ENCODE data around the gene KPNA3. TPM values are rescaled to one million over a fixed set of nuclear protein-coding genes. Genes with fewer than 3 reads are reported as not detected.

KPNA3 gene
- total and polyA plus RNA-seq, 8 donors: 5.3 to 16.0 (median 8.5) TPM

- ATAC-seq (no peak), FAIRE-seq (no peak), DNase-seq (no peak)
- H3K36me3 ChIP-seq: no peaks in the 10 kb centered on the region
- no peaks in the 10 kb centered on the region for H3K9me3 ChIP-seq
- TF ChIP-seq CTCF (IDR thresholded peaks at IDR 0.05): no peak
- no peaks in the 10 kb centered on the region for H3K27me3 ChIP-seq
- no peak overlapping the region for H3K27ac ChIP-seq
- intact Hi-C loops (cut with DNase I): no loop called here
- H3K4me1 ChIP-seq: no peaks in the 10 kb centered on the region
- no peak overlapping the region for H3K4me3 ChIP-seq
- WGBS, 2 donors: 90 to 96% methylated on average over 4 of the region's 4 CpGs
Observed at GRCh38 chr13:49838989-49839388, 46.5 kb upstream of the KPNA3 start.

- H3K27ac ChIP-seq: no peak overlapping the region
- H3K36me3 ChIP-seq: no peaks in the 10 kb centered on the region
- no peaks in the 10 kb centered on the region for H3K27me3 ChIP-seq
- no peaks in the 10 kb centered on the region for H3K4me1 ChIP-seq
- TF ChIP-seq CTCF (IDR thresholded peaks at IDR 0.05): no peak
- no peak overlapping the region for H3K4me3 ChIP-seq
- WGBS, 2 donors: 29 to 32% methylated on average over 5 of the region's 5 CpGs
- H3K9me3 ChIP-seq: no peaks in the 10 kb centered on the region
- FAIRE-seq (no peak), ATAC-seq (peak in 3 of 4 donors; percentile 47 to 71 (median 60)), DNase-seq (peak in 4 of 6 donors; percentile 17 to 55 (median 42))
- intact Hi-C loops (cut with DNase I): no loop called here
Observed at GRCh38 chr13:49836516-49836915, 44.0 kb upstream of the KPNA3 start.

DNA sequence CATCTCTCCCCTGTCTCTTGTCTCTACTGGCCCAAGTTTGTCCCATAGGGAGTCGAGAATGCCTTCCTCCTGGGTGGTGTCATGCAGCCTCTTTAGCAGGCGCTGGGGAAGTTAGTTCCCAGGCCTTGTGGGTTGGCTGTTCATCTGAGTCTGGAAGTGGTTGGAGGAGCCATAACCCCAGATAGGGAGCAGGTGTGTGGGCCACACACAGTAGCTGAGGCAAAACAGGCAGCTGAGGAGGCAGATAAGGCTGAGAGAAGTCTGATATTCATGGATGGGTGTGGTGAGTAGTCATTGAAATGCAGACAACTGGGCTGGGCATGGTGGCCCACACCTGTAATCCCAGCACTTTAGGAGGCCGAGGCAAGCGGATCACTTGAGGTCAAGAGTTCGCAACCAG, 40.9 kb upstream of the KPNA3 start:
- no peak for FAIRE-seq

DNA sequence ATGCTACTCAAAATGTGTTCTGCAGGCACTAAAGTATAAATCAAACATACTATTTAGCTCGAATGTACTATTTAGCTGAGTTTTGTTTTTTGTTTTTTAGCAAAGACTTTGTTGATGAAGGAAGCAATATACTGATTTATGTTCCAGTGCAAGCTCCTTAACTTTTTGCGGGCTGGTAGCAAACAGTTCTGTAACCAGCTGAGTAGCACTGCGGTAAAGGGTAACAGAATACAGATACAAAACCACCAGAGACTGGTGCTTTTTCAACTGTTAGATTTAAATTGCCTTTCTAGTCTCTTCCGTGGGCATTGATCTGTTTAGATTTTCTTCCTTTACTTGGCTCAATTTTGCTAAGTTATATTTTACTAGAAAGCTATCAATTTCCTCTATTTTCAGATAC, 39.0 kb upstream of the KPNA3 start:
- no peaks in the 10 kb centered on the region for H3K9me3 ChIP-seq
- H3K27me3 ChIP-seq: no peaks in the 10 kb centered on the region
- DNase-seq (no peak), ATAC-seq (no peak), FAIRE-seq (no peak)
- H3K36me3 ChIP-seq: no peaks in the 10 kb centered on the region
- H3K4me1 ChIP-seq: no peaks in the 10 kb centered on the region
- H3K4me3 ChIP-seq: no peak overlapping the region
- 37 to 50% methylated on average over 4 of the region's 4 CpGs for WGBS, 2 donors
- intact Hi-C loops (cut with DNase I): no loop called here
- TF ChIP-seq CTCF (IDR thresholded peaks at IDR 0.05): no peak
- H3K27ac ChIP-seq: no peak overlapping the region

More for the DNA sequence above, 40.9 kb upstream of the KPNA3 start:
- Histone ChIP-seq H3K36me3 (no peaks in the 10 kb centered on the region), H3K27ac (no peak overlapping the region), H3K27me3 (no peaks in the 10 kb centered on the region), H3K4me1 (no peaks in the 10 kb centered on the region), H3K4me3 (no peak overlapping the region), H3K9me3 (no peaks in the 10 kb centered on the region)
- intact Hi-C loops (cut with DNase I): no loop called here
- no peak for TF ChIP-seq CTCF (IDR thresholded peaks at IDR 0.05)
- WGBS, 2 donors: 85 to 91% methylated on average over 5 of the region's 5 CpGs
- DNase-seq: no peak
- no peak for ATAC-seq

- no peak overlapping the region for H3K4me3 ChIP-seq
- no peak for FAIRE-seq
- DNase-seq: no peak
- no peaks in the 10 kb centered on the region for H3K27me3 ChIP-seq
- 41 to 61% methylated on average over 3 of the region's 3 CpGs for WGBS, 2 donors
- H3K36me3 ChIP-seq: no peaks in the 10 kb centered on the region
- intact Hi-C loops (cut with DNase I): no loop called here
- no peak overlapping the region for H3K27ac ChIP-seq
- H3K4me1 ChIP-seq: no peaks in the 10 kb centered on the region
- no peak for TF ChIP-seq CTCF (IDR thresholded peaks at IDR 0.05)
- ATAC-seq: no peak
- no peaks in the 10 kb centered on the region for H3K9me3 ChIP-seq
Observed at GRCh38 chr13:49830721-49831120, 38.2 kb upstream of the KPNA3 start.
